Sigmoid colon (tissue), 4 donors: ENCODE data around the gene FOXS1.

ENCODE experiments used
- POLR2A ChIP-seq, 2 donors: fragments of 450-650 bp; IDR thresholded peaks; one replicate each; pipeline ENCODE4 v1.6.1; 2016; ENCODE audit warnings: antibody characterized with exemption in 2 of 2, mild to moderate bottlenecking in 2 of 2, moderate library complexity in 2 of 2
- POLR2AphosphoS5 ChIP-seq, 4 donors: sonication (generic); formaldehyde crosslinking; IDR thresholded peaks; one replicate each; pipeline ENCODE4 v1.6.1; 2017; ENCODE audit warnings: antibody characterized with exemption in 4 of 4
- TF ChIP-seq, protein P1 (sequence below), 4 experiments: fragments of 450-650 bp in 3 of 4; fragments of 200-600 bp in 1 of 4; IDR thresholded peaks; one replicate each; pipeline ENCODE4 v1.5.1; 2016 to 2019; ENCODE audit warnings: antibody characterized with exemption in 4 of 4, mild to moderate bottlenecking in 3 of 4, moderate library complexity in 2 of 4

GRCh38 chr20:31824554-31825313 lies 20.7 kb downstream of the FOXS1 start:
- TF ChIP-seq, protein P1, sequence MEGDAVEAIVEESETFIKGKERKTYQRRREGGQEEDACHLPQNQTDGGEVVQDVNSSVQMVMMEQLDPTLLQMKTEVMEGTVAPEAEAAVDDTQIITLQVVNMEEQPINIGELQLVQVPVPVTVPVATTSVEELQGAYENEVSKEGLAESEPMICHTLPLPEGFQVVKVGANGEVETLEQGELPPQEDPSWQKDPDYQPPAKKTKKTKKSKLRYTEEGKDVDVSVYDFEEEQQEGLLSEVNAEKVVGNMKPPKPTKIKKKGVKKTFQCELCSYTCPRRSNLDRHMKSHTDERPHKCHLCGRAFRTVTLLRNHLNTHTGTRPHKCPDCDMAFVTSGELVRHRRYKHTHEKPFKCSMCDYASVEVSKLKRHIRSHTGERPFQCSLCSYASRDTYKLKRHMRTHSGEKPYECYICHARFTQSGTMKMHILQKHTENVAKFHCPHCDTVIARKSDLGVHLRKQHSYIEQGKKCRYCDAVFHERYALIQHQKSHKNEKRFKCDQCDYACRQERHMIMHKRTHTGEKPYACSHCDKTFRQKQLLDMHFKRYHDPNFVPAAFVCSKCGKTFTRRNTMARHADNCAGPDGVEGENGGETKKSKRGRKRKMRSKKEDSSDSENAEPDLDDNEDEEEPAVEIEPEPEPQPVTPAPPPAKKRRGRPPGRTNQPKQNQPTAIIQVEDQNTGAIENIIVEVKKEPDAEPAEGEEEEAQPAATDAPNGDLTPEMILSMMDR (IDR thresholded peaks at IDR 0.05), result no peak
- no peak for TF ChIP-seq POLR2AphosphoS5 (IDR thresholded peaks at IDR 0.05)
- TF ChIP-seq POLR2A (IDR thresholded peaks at IDR 0.05), result no peak
